ENCODE data around the gene UST. TPM values are rescaled to one million over a fixed set of nuclear protein-coding genes. Genes with fewer than 3 reads are reported as not detected.

Gene UST
- total RNA-seq, 1 donor from 2014 or later = 9.7 TPM

- TF ChIP-seq CTCF (conservative IDR thresholded peaks at IDR 0.05) = no peak
- H3K9me3 Mint-ChIP-seq = no peaks in the 10 kb centered on the region
- H3K27ac Mint-ChIP-seq = no peak overlapping the region
- no peaks in the 10 kb centered on the region for H3K4me1 Mint-ChIP-seq (ENCODE audit: unreplicated experiment)
- no peaks in the 10 kb centered on the region for H3K27me3 Mint-ChIP-seq
- H3K36me3 Mint-ChIP-seq = no peaks in the 10 kb centered on the region
- no peak overlapping the region for H3K4me3 Mint-ChIP-seq
- DNase-seq (ENCODE audit: extremely low spot score, unreplicated experiment) = no peak
These were observed 37.3 kb upstream of the UST start for GRCh38 chr6:148709577-148709976.

- no peak for TF ChIP-seq CTCF (conservative IDR thresholded peaks at IDR 0.05)
- no peaks in the 10 kb centered on the region for H3K27me3 Mint-ChIP-seq
- no peak overlapping the region for H3K4me3 Mint-ChIP-seq
- no peak for DNase-seq (ENCODE audit: extremely low spot score, unreplicated experiment)
- H3K27ac Mint-ChIP-seq = no peak overlapping the region
- no peaks in the 10 kb centered on the region for H3K9me3 Mint-ChIP-seq
- H3K4me1 Mint-ChIP-seq (ENCODE audit: unreplicated experiment) = no peaks in the 10 kb centered on the region
- no peaks in the 10 kb centered on the region for H3K36me3 Mint-ChIP-seq
These were observed 34.8 kb upstream of the UST start for GRCh38 chr6:148711833-148712654.

- Mint-ChIP-seq H3K27ac (no peak overlapping the region), H3K4me3 (no peak overlapping the region), H3K27me3 (no peaks in the 10 kb centered on the region), H3K36me3 (no peaks in the 10 kb centered on the region), H3K9me3 (no peaks in the 10 kb centered on the region), H3K4me1 (ENCODE audit: unreplicated experiment) (no peaks in the 10 kb centered on the region)
- no peak for DNase-seq (ENCODE audit: extremely low spot score, unreplicated experiment)
- TF ChIP-seq CTCF (conservative IDR thresholded peaks at IDR 0.05) = no peak
These were observed 33.6 kb upstream of the UST start for GRCh38 chr6:148713033-148713738.

- DNase-seq (ENCODE audit: extremely low spot score, unreplicated experiment) = no peak
- Mint-ChIP-seq H3K36me3 (no peaks in the 10 kb centered on the region), H3K4me3 (no peak overlapping the region), H3K27me3 (no peaks in the 10 kb centered on the region), H3K4me1 (ENCODE audit: unreplicated experiment) (no peaks in the 10 kb centered on the region), H3K27ac (no peak overlapping the region), H3K9me3 (no peaks in the 10 kb centered on the region)
- no peak for TF ChIP-seq CTCF (conservative IDR thresholded peaks at IDR 0.05)
These were observed 32.9 kb upstream of the UST start for GRCh38 chr6:148713921-148714320.

- TF ChIP-seq CTCF (conservative IDR thresholded peaks at IDR 0.05) = no peak
- H3K27ac Mint-ChIP-seq = no peak overlapping the region
- no peak for DNase-seq (ENCODE audit: extremely low spot score, unreplicated experiment)
- H3K27me3 Mint-ChIP-seq = peaks cover under 1% of the 10 kb centered on the region
- H3K4me3 Mint-ChIP-seq = no peak overlapping the region
- no peaks in the 10 kb centered on the region for H3K9me3 Mint-ChIP-seq
- H3K4me1 Mint-ChIP-seq (ENCODE audit: unreplicated experiment) = no peaks in the 10 kb centered on the region
- no peaks in the 10 kb centered on the region for H3K36me3 Mint-ChIP-seq
These were observed 30.0 kb upstream of the UST start for GRCh38 chr6:148716811-148717210.
